ENCODE measurements around the gene RIPK1.
A peak's percentile ranks its signal among the peaks of the same experiment; 100 is the strongest.
"Not testable (repeated sequence)": the region's sequence is repeated elsewhere in the genome, so short reads cannot be mapped to it uniquely, and the experiment has no call there.

Gene RIPK1

GRCh38 chr6:3045777-3046176, 22.5 kb upstream of the RIPK1 start:
- no peak for DNase-seq (ENCODE audit: low read depth)

DNA sequence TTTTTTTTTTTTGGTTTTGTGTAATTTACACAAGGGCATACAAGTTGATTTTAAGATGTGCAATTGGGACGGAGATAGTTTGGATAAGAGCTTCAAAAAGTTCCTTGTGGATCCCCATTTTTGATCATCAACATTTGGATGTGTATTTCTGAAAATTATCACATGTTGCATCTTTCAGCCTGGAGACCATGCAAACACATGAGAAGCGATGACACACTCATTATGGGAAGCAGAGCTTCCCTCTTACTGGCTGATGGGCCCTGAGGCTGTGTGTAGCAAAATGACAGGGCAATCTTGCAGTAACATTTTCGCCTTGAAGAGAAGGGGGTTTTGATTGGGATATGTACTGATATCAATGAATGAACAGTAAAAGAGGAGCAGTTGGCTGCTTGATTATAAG, 22.0 kb upstream of the RIPK1 start:
- no peak for DNase-seq (ENCODE audit: low read depth)

- not testable (repeated sequence) for DNase-seq (ENCODE audit: low read depth)
These were observed 20.3 kb upstream of the RIPK1 start for GRCh38 chr6:3048009-3048408.

DNA sequence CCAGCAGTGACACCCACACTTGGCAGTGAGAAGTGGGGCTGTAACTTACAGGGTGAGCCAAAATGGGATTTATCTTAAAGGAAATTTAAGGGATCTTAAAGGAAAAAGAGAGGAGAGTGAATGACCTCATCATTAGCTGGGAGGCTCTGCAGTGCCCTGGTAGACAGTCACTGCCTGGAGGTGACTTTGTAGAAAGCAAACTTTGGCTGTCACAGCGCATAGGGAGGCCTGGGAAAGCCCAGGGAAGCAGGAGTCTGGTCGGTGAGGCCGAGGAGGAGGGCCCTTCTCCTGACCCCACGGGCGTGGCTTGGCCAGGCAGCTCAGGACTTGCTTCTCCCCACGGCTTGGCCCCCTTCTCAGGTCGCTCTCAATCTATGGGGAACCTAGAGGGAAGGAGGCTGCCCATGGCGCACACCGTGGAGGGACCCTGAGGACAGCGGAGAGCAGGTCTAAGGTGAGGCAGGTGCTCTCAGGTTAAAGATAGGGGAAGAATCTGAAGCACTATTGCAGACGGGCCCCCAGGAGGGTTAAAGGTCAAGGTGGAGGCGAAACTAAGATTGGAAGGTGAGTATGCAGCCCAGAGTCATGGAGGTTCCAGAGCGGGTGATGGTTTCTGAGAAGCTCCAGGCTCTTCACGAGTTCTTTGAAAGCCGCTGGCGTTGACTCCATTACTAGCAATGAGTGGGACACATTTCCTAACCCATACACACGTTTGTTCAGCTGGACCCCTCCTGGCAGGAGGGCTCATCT, 15.6 kb upstream of the RIPK1 start:
- no peak for DNase-seq (ENCODE audit: low read depth)

DNA sequence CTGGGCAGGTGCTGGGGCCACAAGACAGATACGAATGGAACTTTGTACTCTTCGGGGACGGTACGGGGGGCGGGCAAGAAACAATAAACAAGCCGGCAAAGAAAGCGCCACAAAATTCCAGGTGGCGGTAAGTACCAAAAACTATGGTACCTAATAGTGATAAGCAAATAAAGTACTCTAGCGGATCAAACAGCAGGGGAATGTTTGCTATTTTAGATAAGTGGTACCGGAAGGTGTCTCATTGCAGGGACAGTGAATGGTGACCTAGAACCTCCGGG, 15.1 kb upstream of the RIPK1 start:
- DNase-seq (ENCODE audit: low read depth): no peak

GRCh38 chr6:3054229-3055157, 13.8 kb upstream of the RIPK1 start:
- DNase-seq (ENCODE audit: low read depth): not testable (repeated sequence)

GRCh38 chr6:3055158-3055499, 13.2 kb upstream of the RIPK1 start:
- DNase-seq (ENCODE audit: low read depth): not testable (repeated sequence)

DNA sequence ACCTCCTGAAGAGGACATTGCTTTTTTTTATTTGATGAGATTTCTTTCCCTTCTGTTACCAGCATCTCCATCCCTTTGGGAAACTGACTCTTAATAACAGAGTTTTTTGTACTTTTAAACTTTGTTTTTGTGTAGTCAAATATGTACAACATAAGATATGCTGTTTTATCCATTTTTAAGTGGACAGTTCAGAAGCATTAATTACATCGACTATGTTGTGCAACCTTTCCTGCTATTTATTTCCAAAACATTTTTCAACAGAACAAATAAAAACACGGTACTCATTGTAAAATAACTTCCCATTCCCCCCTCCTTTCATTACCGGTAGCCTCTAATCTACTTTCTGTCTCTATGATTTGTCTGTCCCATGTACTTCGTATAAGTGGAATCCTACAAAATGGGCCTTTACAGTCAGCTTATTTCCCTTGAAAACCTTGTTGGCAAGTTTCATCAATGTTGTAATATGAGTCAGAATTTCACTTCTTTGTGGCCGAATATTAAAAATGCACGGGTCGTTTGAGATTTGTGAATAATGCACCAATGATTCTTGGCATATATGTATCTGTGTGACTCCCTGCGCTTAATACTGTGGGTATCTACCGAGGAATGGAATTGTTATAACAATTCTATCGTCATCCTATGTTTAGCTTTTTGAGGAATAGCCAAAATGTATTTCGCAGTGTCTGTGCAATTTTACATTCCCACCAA, 11.1 kb upstream of the RIPK1 start:
- DNase-seq (ENCODE audit: low read depth): no peak

DNA sequence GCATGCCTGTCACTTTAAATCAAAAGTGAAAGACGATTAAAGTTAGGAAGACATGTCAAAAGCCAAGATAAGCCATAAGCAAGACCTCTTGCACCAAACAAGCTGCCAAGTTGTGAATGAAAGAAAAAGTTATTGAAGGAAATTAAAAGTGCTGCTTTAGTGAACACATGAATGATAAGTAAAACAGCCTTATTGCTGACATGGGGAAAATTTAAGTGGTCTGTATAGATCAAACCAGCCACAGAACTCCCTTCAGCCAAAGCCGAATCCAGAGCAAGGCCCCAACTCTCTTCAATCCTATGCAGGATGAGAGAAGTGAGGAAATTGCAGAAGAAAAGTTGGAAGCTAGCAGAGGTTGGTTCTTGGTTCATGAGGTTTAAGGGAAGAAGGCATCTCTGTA, 9.3 kb upstream of the RIPK1 start:
- DNase-seq (ENCODE audit: low read depth): no peak

GRCh38 chr6:3060092-3060491, 8.2 kb upstream of the RIPK1 start:
- DNase-seq (ENCODE audit: low read depth): not testable (repeated sequence)

GRCh38 chr6:3061501-3061941, 6.8 kb upstream of the RIPK1 start:
- no peak for DNase-seq (ENCODE audit: low read depth)

GRCh38 chr6:3063340-3063732, 5.0 kb upstream of the RIPK1 start:
- DNase-seq (ENCODE audit: low read depth): not testable (repeated sequence)

- peak; percentile 82 for DNase-seq (ENCODE audit: low read depth)
These were observed 4.3 kb upstream of the RIPK1 start for GRCh38 chr6:3063733-3064700.

DNA sequence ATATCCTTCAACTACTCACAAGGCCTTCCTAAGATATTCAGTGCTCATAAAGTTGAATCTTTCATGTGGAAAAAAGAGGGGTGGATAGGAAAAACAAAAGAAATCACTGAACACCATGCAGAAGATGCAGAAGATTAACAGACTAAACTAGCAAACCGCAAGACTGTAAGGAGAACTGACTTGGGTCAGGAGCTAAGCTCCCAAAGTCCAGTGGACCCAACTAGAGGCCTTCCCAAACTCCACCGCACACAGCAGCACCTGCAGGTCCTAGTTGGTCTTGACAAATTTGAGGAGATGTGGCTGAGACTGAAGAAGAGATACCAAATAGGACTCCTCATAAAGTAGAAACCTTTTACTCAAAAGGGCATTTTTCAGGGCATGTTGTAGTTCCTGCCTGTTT, 3.3 kb downstream of the RIPK1 start:
- no peak for DNase-seq (ENCODE audit: low read depth)

GRCh38 chr6:3072798-3073197, 4.5 kb downstream of the RIPK1 start:
- DNase-seq (ENCODE audit: low read depth): no peak

- no peak for DNase-seq (ENCODE audit: low read depth)
These were observed 5.1 kb downstream of the RIPK1 start for GRCh38 chr6:3073382-3073781.

- no peak for DNase-seq (ENCODE audit: low read depth)
These were observed 7.4 kb downstream of the RIPK1 start for GRCh38 chr6:3075772-3076113.

DNA sequence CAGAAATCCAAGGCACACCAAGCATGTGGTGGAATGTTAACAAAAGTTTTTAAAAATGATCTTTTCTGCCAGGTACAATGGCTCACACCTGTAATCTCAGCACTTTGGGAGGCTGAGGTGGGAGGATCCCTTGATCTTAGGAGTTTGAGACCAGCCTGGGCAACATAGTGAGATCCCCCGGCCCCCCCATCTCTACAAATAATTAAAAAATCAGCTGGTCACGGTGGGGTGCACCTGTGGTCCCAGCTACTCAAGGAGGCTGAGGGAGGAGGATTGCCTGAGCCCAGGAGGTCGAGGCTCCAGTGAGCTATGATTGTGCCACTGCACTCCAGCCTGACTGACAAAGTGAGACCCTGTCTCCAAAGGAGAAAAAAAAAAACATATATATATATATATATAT, 8.0 kb downstream of the RIPK1 start:
- DNase-seq (ENCODE audit: low read depth): no peak

DNA sequence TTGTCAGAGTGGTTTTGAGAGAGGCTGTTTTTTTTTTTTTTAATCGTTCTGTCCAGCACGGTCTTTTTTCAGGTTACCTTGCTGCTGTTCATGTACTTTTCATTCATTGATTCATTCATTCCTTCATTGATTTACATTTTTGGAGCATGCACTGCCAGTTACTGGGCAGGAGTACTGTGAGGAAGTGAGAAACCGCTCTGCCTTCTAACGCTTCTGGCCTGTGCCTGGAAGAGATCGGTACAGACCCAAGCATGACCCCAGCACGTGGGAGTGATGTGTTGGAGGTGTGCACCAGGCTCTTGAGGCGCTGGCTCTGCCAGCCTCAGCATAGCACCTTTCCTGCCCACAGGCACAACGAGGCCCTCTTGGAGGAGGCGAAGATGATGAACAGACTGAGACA, 9.1 kb downstream of the RIPK1 start:
- DNase-seq (ENCODE audit: low read depth): no peak

DNA sequence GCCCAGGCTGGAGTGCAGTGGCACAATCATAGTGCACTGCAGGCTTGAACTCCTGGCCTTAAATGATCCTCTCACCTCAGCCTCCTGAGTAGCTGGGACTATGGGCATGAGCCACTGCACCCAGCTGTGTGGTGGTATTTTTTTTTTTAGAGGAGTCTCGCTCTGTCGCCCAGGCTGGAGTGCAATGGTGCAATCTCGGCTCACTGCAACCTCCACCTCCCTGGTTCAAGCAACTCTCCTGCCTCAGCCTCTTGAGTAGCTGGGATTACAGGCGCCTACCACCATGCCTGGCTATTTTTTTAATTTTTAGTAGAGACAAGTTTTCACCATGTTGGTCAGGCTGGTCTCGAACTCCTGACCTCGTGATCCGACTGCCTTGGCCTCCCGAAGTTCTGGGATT, 10.7 kb downstream of the RIPK1 start:
- not testable (repeated sequence) for DNase-seq (ENCODE audit: low read depth)

- DNase-seq (ENCODE audit: low read depth): no peak
These were observed 11.4 kb downstream of the RIPK1 start for GRCh38 chr6:3079682-3080081.

DNA sequence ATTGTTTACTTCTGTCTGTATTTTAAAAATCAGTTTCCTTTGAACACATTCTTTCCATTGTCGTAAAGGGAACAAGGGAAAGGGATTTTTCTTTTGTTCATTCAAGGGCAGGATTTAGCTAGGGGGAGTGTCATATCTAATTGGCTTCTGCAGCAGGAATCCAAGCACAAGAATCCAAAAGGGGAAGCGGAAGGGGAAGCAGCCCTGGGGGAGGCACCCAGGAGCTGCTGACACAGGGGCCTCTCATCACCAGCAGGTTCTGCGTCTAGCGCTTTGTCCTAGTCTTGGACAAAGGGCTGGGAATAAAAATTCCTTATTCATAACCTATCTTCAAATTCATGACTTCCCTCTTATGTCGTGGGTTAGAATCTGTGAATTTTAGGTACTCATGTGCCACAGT, 13.7 kb downstream of the RIPK1 start:
- no peak for DNase-seq (ENCODE audit: low read depth)

Data from GM04504 (cell line).